ENCODE data around the gene MYD88.

DNA sequence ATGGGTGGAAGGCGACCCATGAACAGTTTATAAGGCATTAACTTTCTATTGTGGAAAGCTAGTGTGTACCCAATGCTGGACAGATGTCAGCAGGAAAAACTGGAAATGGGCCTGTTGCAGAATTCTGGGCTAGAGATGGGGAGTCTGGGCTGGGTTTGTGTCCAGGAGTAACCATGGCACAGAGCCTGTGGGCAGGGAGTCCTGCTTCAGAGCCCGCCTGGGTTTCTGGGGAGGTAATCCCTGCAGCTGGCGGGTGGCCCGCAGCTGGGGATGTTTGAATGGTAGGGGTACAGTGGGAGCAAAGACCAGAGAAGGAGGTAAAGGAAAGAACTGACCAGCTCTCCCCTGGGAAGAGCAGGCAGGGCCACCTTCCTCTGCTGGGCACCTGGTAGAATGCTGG is 27.3 kb upstream of the MYD88 start:
- TF ChIP-seq CTCF (IDR thresholded peaks at IDR 0.05) (no peak), CBX8 (IDR thresholded peaks at IDR 0.05) (no peak), CBX2 (IDR thresholded peaks at IDR 0.05; ENCODE audit: borderline replicate concordance, low read depth) (no peak), JUNB (IDR thresholded peaks at IDR 0.05) (no peak), RAD21 (conservative IDR thresholded peaks at IDR 0.05 in 1 of 2, IDR thresholded peaks at IDR 0.05 in 1 of 2) (no peak), ESRRA (IDR thresholded peaks at IDR 0.05; ENCODE audit: borderline replicate concordance, low read length) (no peak), EHF (CRISPR knock-in tag; IDR thresholded peaks at IDR 0.05) (no peak), MAFK (IDR thresholded peaks at IDR 0.05; ENCODE audit: partially characterized antibody) (no peak), RFX5 (IDR thresholded peaks at IDR 0.05) (no peak), MAX (IDR thresholded peaks at IDR 0.05) (no peak), BHLHE40 (IDR thresholded peaks at IDR 0.05; ENCODE audit: low read depth, low read length) (no peak)
- TF ChIP-seq, protein P1, sequence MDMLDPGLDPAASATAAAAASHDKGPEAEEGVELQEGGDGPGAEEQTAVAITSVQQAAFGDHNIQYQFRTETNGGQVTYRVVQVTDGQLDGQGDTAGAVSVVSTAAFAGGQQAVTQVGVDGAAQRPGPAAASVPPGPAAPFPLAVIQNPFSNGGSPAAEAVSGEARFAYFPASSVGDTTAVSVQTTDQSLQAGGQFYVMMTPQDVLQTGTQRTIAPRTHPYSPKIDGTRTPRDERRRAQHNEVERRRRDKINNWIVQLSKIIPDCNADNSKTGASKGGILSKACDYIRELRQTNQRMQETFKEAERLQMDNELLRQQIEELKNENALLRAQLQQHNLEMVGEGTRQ (IDR thresholded peaks at IDR 0.05): no peak
- TF ChIP-seq, protein P2, sequence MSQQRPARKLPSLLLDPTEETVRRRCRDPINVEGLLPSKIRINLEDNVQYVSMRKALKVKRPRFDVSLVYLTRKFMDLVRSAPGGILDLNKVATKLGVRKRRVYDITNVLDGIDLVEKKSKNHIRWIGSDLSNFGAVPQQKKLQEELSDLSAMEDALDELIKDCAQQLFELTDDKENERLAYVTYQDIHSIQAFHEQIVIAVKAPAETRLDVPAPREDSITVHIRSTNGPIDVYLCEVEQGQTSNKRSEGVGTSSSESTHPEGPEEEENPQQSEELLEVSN (IDR thresholded peaks at IDR 0.05; ENCODE audit: borderline replicate concordance, low read depth): no peak
